Skeletal muscle satellite cell (primary cell): ENCODE measurements around the gene WAC.
"Not testable (repeated sequence)": the region's sequence is repeated elsewhere in the genome, so short reads cannot be mapped to it uniquely, and the experiment has no call there.

Source experiments
- H3K27me3 ChIP-seq: 2 replicates; pipeline ENCODE4 v1.7.0; 2013; ENCODE audit warnings: low read length; ENCODE audit not compliant: control insufficient read depth, insufficient read depth
- H3K36me3 ChIP-seq: 2 replicates; pipeline ENCODE4 v1.7.0; 2013; ENCODE audit warnings: mild to moderate bottlenecking, control low read depth, low read length; ENCODE audit not compliant: insufficient read depth
- H3K4me1 ChIP-seq: 2 replicates; pipeline ENCODE4 v1.7.0; 2013; ENCODE audit warnings: low read length; ENCODE audit not compliant: control insufficient read depth, insufficient read depth
- H3K4me2 ChIP-seq: 2 replicates; pipeline ENCODE4 v1.7.0; 2013; ENCODE audit warnings: mild to moderate bottlenecking, low read length
- H3K4me3 ChIP-seq: 2 replicates; pipeline ENCODE4 v1.7.0; 2013; ENCODE audit warnings: low read length
- H3K9ac ChIP-seq: 2 replicates; pipeline ENCODE4 v1.7.0; 2013; ENCODE audit warnings: mild to moderate bottlenecking, low read depth, low read length, moderate library complexity
- H3K9me3 ChIP-seq: replicated peaks from 2 replicates; pipeline ENCODE4 v1.7.0; 2013; ENCODE audit warnings: mild to moderate bottlenecking, control low read depth, low read length

The WAC gene

DNA sequence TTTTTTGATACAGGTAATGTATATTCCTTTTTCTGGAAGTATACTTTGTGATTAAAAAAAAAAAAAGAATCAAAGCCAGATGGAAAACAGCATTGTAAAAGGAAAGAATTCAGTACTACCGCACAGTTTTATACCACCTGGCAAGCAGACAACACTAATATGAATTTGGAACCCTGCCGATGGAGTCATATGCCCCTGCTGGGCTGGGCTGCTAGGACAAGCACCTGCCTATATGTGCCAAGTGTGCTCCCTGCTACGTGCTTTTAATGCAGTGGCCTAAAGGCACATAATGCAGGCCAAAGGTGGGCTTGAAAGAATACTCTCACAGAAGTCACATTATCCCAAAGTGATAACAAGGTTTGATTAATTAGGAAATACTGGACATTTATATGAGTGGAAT is 29.8 kb upstream of the WAC start:
- no peaks in the 10 kb centered on the region for H3K36me3 ChIP-seq
- H3K4me1 ChIP-seq, result no peaks in the 10 kb centered on the region
- no peak overlapping the region for H3K4me2 ChIP-seq

GRCh38 chr10:28505359-28505959 is 27.5 kb upstream of the WAC start:
- Histone ChIP-seq H3K9ac (no peak overlapping the region), H3K36me3 (no peaks in the 10 kb centered on the region), H3K9me3 (no peaks in the 10 kb centered on the region), H3K4me2 (no peak overlapping the region), H3K4me1 (no peaks in the 10 kb centered on the region), H3K27me3 (no peaks in the 10 kb centered on the region), H3K4me3 (no peak overlapping the region)

More for the DNA sequence above, 29.8 kb upstream of the WAC start:
- no peaks in the 10 kb centered on the region for H3K9me3 ChIP-seq
- no peak overlapping the region for H3K9ac ChIP-seq
- no peak overlapping the region for H3K4me3 ChIP-seq
- no peaks in the 10 kb centered on the region for H3K27me3 ChIP-seq

- Histone ChIP-seq H3K4me3 (no peak overlapping the region), H3K9ac (no peak overlapping the region), H3K36me3 (no peaks in the 10 kb centered on the region), H3K27me3 (no peaks in the 10 kb centered on the region), H3K4me2 (no peak overlapping the region), H3K9me3 (no peaks in the 10 kb centered on the region), H3K4me1 (peaks cover 8% of the 10 kb centered on the region)
Measured at GRCh38 chr10:28508304-28508925, 24.5 kb upstream of the WAC start.

GRCh38 chr10:28509286-28509685 is 23.6 kb upstream of the WAC start:
- no peaks in the 10 kb centered on the region for H3K27me3 ChIP-seq
- H3K4me2 ChIP-seq, result no peak overlapping the region
- no peak overlapping the region for H3K9ac ChIP-seq
- H3K36me3 ChIP-seq, result no peaks in the 10 kb centered on the region
- no peak overlapping the region for H3K4me3 ChIP-seq
- H3K4me1 ChIP-seq, result peaks cover 8% of the 10 kb centered on the region
- H3K9me3 ChIP-seq, result no peaks in the 10 kb centered on the region

DNA sequence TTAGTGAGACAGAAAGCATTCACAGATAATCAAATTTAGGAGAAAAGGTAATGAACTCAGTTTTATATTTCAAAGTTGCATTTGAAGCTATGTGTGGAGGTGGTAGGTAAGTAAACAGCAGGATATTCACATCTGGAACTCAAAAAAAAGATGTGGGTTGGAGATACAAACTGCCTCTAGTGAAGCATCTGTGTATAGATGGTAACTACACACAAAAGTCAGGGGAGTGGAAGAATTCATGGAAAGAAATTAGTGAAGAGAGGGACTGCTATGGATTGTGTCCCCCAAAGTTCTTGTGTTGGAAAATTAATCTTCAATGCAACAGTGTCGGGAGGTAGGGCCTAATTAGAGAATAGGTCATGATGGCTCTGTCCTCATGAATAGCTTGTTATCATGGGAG is 18.3 kb upstream of the WAC start:
- Histone ChIP-seq H3K9me3 (no peaks in the 10 kb centered on the region), H3K4me3 (no peak overlapping the region), H3K36me3 (no peaks in the 10 kb centered on the region), H3K4me1 (peaks cover 8% of the 10 kb centered on the region), H3K27me3 (no peaks in the 10 kb centered on the region), H3K4me2 (no peak overlapping the region), H3K9ac (no peak overlapping the region)

DNA sequence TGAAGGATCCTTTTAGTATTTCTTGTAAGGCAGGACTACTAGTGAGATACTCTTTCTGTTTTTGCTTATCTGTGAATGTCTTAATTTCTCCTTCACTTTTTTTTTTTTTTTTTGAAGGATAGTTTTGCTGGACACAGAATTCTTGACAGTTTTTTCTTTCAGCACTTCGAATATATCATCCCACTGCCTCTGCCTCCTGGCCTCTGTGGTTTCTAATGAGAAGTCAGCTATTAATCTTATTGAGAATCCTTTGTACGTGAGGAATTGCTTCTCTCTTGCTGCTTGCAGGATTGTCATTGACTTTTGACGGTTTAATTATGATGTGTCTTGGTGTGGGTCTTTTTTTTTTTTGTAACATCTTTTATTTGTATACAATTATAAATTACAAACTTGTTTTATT is 12.6 kb upstream of the WAC start:
- peaks cover 18% of the 10 kb centered on the region for H3K36me3 ChIP-seq
- no peak overlapping the region for H3K4me2 ChIP-seq
- H3K9ac ChIP-seq, result no peak overlapping the region
- no peak overlapping the region for H3K4me3 ChIP-seq
- H3K9me3 ChIP-seq, result peaks cover 5% of the 10 kb centered on the region
- no peaks in the 10 kb centered on the region for H3K4me1 ChIP-seq
- H3K27me3 ChIP-seq, result no peaks in the 10 kb centered on the region

DNA sequence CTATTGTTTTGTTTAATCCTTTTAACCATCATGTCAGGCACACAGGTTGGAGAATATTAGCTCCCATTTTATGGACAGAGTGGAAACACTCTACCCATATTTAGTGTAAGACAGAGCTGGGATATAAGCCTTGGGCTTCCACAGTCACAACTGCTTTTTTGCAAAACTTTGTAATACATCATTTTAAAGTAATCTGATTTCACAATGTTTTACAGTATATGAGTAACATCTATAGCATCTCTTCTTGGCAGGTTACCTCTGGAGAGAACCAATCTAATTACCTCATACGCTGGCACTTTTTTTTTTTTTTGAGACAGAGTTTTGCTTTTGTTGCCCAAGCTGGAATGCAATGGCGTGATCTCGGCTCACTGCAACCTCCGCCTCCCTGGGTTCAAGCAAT is 12.1 kb upstream of the WAC start:
- not testable (repeated sequence) for H3K9ac ChIP-seq, H3K4me3 ChIP-seq, H3K27me3 ChIP-seq, H3K9me3 ChIP-seq, H3K4me1 ChIP-seq, H3K4me2 ChIP-seq
- peaks cover 21% of the 10 kb centered on the region for H3K36me3 ChIP-seq

GRCh38 chr10:28521961-28522360 is 11.0 kb upstream of the WAC start:
- not testable (repeated sequence) for H3K4me1 ChIP-seq, H3K4me2 ChIP-seq, H3K9me3 ChIP-seq, H3K27me3 ChIP-seq, H3K4me3 ChIP-seq, H3K9ac ChIP-seq
- peaks cover 22% of the 10 kb centered on the region for H3K36me3 ChIP-seq

- Histone ChIP-seq H3K27me3 (no peaks in the 10 kb centered on the region), H3K36me3 (peaks cover 22% of the 10 kb centered on the region), H3K4me1 (no peaks in the 10 kb centered on the region)
Measured at GRCh38 chr10:28523725-28524252, 9.1 kb upstream of the WAC start.

DNA sequence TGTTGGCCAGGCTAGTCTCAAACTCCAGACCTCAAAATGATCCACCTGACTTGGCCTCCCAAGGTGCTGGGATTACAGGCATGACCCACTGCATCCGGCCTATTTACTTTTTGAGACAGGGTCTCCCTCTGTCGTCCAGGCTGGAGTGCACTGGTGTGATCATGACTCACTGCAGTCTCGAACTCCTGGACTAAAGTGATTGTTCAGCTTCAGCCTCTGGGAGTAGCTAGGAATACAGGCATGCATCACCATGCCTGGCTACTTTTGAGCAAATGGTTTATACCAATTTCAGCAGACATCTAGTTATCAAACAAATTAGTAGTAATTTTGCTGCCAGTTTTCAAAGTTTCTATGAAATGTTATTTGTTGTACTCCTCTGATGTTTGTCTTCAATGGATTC is 2.2 kb upstream of the WAC start:
- Histone ChIP-seq H3K36me3 (peaks cover 14% of the 10 kb centered on the region), H3K9ac (peak overlapping the region; percentile 100), H3K4me2 (peak overlapping the region; percentile 84), H3K4me1 (peaks cover 20% of the 10 kb centered on the region), H3K4me3 (peak overlapping the region; percentile 98), H3K9me3 (no peaks in the 10 kb centered on the region), H3K27me3 (no peaks in the 10 kb centered on the region)

More at GRCh38 chr10:28523725-28524252, 9.1 kb upstream of the WAC start:
- no peak overlapping the region for H3K4me2 ChIP-seq
- no peak overlapping the region for H3K9ac ChIP-seq
- H3K9me3 ChIP-seq, result peaks cover 5% of the 10 kb centered on the region
- H3K4me3 ChIP-seq, result no peak overlapping the region

DNA sequence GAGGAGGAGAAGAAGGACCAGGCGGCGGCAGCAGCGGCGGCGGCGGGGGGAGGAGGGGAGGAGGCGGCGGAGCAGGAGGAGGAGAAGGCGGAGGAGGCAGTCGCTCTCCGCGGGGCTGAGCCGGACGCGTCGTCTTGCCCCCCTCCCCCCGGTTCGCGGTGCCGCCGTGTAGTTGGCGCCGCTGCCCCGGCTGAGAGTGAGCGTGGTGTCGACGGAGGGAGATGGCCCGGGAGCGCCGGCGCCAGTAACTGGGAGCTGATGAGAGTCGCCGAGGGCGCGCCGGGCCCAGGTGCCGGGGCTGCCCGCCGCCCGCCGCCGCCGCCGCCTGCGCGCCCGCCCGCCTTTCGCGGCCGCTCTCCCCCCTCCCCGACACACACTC is 257 bp downstream of the WAC start:
- Histone ChIP-seq H3K4me3 (peak overlapping the region; percentile 98), H3K9ac (peak overlapping the region; percentile 100), H3K27me3 (no peaks in the 10 kb centered on the region), H3K9me3 (no peaks in the 10 kb centered on the region), H3K36me3 (peaks cover 36% of the 10 kb centered on the region), H3K4me1 (peaks cover 20% of the 10 kb centered on the region), H3K4me2 (no peak overlapping the region)
